Activated CD4-positive, alpha-beta T cell treated with anti-CD3 and anti-CD28 coated beads for 1 hour (primary cell): ENCODE measurements around the gene IFT88.
A peak's percentile ranks its signal among the peaks of the same experiment; 100 is the strongest.

ENCODE experiments used
- DNase-seq: peaks from one replicate; pipeline ENCODE4 v3.0.0-alpha.2; 2020

IFT88 gene

GRCh38 chr13:20566898-20567874 is at the start of gene IFT88:
IFT88 (plus strand) TSS chr13:20567157; CDS start chr13:20574386, 7,229 bp downstream.
- peak; percentile 73 for DNase-seq

GRCh38 chr13:20518660-20519100 is 48.3 kb upstream of the IFT88 start:
- no peak for DNase-seq

GRCh38 chr13:20519875-20520274 is 47.1 kb upstream of the IFT88 start:
- DNase-seq, result no peak

DNA sequence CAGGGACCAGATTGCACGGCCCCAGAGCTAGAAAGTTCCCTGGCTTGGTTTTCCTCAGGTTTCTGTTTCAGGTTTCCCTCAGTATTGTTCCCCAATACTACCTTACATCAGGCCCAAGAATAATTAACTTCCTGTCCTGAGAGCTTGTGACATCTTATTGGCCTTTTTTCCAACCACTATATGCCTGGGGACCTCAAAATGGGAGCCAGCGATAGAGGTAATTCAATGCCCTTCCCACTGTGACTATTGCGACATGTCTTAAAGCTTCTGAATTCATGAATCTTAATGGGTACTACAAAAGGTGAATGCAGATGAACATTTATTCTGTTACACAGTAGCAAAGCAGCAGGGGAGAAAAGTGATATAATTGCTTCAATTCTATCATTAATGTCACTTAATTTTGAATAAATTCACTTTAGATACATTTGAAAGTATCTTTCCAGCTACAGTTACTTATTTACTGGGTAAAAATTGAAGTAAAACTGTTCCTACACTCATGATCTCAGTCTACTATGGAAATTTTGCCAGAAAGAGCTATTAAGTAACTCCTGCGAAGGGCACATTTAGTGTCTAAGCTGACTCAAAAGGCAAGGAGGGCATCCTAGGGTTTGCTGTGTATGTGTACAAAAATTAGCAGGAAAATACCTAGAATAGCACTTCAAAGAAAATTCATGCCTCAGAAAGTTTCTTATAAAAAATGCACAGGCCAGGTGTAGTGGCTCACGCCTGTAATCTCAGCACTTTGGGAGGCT is 45.4 kb upstream of the IFT88 start:
- no peak for DNase-seq

- DNase-seq, result peak; percentile 10
Measured at GRCh38 chr13:20525144-20525600, 41.8 kb upstream of the IFT88 start.

- DNase-seq, result peak; percentile 57
Measured at GRCh38 chr13:20525601-20526544, 41.1 kb upstream of the IFT88 start, which contains the start of gene CRYL1. CRYL1 (minus strand) TSS chr13:20525857; CDS start chr13:20525794, 63 bp downstream.

DNA sequence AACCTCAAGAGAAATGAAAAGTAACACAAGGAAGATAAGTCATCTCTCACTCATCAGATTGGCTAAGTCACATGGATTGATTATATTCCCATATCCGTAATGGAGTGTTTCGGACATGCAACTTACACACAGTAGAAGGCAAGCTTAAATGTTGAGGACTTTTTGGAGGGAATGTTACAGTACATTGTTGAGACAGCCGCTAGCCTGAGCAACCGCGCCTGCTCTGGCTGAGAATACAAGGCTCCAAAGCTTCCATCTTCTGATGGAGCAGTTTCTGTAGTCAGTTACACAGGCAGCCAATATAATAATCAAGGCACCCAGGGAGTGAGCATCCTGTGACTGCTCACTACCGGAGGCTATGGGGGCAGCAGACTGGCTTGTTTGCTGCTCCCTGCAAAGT is 40.3 kb upstream of the IFT88 start:
- no peak for DNase-seq

- no peak for DNase-seq
Measured at GRCh38 chr13:20528452-20528851, 38.5 kb upstream of the IFT88 start.

DNA sequence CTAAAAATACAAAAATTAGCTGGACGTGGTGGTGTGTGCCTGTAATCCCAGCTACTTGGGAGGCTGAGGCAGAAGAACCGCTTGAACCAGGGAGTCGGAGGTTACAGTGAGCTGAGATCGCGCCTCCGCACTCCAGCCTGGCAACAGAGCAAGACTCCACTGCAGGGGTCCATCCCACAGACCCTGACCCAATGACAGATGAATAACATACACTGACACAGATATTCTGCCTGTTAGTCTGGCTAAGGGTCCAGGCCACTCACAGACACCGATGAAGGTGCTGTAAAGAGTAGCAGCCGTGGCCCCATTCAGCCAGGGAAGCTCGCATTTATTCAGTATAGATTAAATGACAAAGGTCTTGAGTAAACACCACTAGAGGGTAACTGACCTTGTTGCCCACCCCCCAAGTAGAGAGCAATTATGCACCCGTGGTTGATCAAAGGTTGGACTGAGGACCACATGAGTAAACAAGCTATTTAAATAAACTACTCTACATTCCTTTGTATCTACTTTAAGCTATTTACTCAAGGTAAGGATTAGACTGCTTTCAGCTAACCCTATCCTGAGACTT is 32.8 kb upstream of the IFT88 start:
- DNase-seq, result no peak

GRCh38 chr13:20536992-20537391 is 30.0 kb upstream of the IFT88 start:
- no peak for DNase-seq

DNA sequence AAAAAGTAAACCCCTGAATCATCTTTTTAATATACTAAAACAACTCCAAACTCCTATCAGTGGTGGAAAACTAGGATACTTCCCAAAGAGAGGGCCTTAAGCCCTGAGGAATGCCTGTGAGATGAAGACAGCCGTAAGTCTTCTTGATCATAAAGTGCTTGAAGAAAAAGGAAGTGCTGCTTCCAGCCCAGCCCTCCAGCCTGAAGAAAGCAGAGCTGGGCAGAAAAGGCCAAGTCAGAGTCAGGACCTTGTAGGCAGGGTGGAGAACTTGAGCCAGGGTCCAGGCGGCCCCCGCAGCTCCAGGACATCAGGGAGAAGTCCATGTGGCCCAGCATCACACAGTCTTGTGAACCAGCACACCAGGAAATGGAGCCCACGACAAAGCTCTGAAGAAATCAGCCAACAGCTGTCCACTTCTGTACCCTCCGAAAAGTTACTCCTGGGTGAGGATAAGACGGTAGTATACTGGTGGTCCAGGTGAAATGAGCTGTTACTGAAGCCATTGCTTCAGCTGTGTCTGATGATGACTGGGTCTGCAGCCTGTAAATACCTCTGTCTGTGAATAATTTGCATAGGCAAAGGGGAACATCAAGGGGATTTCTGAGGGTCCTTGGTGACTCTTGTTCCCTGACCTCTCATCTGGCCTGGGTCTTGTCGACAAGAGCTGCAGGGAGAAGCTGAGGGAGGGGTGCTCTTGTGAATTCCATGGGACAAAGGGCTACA is 22.6 kb upstream of the IFT88 start:
- DNase-seq, result no peak

DNA sequence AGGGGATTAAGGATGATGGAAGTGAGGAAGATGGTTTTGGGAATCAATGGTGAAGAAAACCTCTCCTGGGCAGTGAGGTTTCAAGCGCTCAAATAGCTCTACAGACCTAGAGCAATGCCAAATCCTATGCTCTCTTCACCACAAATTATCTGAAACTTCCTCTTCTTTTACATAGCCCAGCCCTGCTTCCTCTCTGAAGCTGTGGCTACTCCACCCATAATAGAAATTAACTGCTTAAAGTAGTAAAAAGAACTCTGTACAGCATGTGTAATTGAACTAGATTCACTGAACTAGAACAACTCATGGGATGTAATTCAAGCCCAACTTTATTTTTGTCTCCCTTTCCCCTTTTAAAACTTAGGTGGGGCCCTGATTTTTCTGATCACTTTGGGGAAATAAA is 20.4 kb upstream of the IFT88 start:
- no peak for DNase-seq

DNA sequence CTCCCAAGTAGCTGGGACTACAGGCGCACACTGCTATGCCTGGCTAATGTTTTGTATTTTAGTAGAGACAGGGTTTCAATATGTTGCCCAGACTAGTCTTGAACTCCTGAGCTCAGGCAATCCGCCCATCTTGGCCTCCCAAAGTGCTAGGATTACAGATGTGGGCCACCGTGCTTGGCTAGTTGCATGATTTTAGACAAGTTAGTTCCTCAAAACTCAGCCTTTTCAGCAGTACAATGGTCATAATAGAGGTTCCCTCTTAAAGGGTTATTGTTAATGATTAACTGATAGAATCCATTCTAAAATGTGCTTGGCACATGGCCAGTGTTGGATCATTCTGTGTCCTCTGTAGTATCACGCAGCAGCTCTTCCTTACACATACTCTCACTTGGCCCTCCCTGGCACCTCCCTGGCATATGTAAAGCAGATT is 19.5 kb upstream of the IFT88 start:
- no peak for DNase-seq

GRCh38 chr13:20550799-20551198 is 16.2 kb upstream of the IFT88 start:
- no peak for DNase-seq

DNA sequence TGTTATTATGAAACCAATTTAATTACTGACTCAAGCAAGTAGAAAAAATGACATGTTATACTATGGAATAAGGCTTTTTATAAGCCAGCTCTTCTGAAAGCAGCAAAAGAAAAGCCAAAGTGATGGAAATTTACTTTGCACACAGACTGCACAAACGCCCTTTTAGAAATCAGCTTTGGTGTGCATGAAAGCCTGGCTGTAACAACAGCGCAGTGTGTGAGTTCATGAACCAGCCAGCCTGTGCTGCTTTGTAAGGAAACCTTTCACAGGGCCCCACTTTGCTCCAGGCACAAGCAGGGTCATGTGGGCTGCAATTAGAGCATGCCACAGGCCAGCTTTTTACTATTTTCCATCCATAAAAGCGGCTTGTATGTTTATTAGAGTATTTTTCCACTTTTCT is 13.6 kb upstream of the IFT88 start:
- no peak for DNase-seq

DNA sequence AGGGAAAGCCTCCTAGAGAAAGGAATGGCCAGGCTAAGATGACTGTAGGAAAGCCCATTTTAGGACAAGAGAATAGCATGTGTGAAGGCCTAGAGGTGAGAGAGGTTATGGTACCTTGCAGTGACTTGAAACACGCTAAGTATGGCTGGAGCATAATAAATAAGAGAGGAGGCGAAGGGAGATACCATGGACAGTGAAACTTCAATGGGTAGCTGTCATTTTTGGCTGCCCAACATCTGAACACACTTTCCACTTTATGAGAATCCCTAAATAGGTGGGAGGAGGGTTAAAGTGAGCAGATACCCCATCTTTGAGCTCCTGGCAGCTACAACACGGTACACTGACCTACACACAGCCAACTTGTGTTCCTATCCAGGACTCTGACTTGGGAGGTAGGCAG is 8.0 kb upstream of the IFT88 start:
- DNase-seq, result no peak

- DNase-seq, result no peak
Measured at GRCh38 chr13:20559659-20560356, 7.1 kb upstream of the IFT88 start.

- DNase-seq, result no peak
Measured at GRCh38 chr13:20561741-20562140, 5.2 kb upstream of the IFT88 start.

- DNase-seq, result no peak
Measured at GRCh38 chr13:20565115-20565736, 1.7 kb upstream of the IFT88 start.

- no peak for DNase-seq
Measured at GRCh38 chr13:20566468-20566897, 474 bp upstream of the IFT88 start.
